Bladder microvascular endothelial cell (primary cell): Measurements from ENCODE around the gene SYT11. TPM values are rescaled to one million over a fixed set of nuclear protein-coding genes. Genes with fewer than 3 reads are reported as not detected.

ENCODE experiments used
- total RNA-seq: library from RNA; depleted of rRNA; stranded (reverse); fragments of >200 nt; gene quantifications from 2 replicates; pipeline ENCODE4 v1.2.3, GENCODE V29; 2014

Gene SYT11
- 25.9 and 59.6 TPM in 2 replicates for total RNA-seq

DNA sequence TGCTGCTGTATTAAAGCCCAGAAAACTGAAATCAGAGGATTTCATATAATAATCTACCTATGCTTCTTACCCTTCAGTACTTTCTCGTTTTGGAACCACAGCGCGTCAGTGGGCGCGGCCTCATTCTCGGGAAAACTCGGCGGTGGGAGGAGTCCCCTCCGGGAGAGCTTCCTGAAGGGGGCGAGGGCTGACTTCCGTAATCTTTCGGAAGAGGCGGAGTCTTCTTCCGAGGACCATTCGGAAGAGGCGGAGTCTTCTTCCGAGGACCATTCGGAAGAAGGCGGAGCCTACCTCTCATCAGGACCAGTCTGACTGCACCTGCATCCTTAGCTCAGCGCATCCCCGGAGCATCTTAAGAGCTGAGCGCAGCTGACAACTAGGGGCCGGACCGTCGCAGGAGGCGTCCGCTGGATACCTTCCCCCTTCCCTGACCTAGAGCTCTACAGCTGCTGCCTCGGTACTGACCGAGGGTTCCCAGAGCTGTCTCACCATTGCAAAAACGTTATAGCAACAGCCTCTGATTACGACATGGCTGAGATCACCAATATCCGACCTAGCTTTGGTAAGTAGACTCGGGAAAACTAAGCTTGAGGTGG lies at the start of gene SYT11:
Gene SYT11 (plus strand): TSS at position 334 of the 596 bp plus-strand sequence. CDS start 195 bp downstream, at position 529.

DNA sequence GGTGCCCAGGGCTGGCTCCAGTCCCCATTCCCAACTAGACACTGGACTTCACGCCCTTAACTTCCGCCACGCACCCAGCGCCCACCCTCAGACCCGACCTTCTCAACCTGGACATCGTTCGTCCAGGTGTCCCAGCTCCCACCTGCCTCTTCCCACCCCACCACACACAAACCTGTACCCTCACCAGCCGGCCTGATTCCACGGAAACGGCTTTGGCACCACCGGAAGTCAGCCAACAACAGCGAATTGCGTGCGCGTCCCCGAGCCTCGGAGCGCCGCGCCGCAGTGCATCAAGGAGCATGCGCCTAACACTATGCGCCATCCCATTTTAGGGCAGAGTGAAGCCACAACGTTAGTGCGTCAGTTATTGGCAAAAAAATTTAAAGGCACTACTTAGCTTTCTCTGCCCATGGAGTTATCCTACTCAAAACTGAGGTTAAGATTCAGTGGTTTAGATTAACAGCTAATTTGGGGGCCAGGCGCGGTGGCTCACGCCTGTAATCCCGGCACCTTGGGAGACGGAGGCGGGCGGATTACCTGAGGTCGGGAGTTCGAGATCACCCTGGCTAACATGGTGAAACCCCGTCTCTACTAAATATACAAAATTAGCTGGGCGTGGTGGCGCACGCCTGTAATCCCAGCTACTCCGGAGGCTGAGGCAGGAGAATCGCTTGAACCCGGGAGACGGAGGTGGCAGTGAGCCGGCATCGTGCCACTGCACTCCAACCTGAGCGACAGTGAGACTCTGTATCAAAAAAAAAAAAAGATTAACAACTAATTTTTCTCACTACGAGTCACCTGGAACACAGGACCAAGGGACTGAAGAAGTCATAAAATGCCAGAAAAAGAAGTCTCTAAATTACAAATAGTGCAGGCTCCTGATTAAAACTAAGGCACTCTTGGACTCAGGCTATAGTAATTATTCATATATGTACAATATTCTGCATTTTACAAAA lies 2.1 kb upstream of the SYT11 start, which contains the start of gene GON4L:
Gene GON4L (minus strand): TSS at position 240 of the 956 bp plus-strand sequence. CDS start 3,434 bp downstream, outside the sequence.

GRCh38 chr1:155911156-155912055 lies 52.0 kb downstream of the SYT11 start, which contains the start of gene RIT1:
Gene RIT1, minus strand, starts transcription at chr1:155911349. Its CDS starts 588 bp downstream, at chr1:155910761.

GRCh38 chr1:155934097-155934935 lies 74.9 kb downstream of the SYT11 start, which contains the start of gene KHDC4:
Gene KHDC4, minus strand, starts transcription at chr1:155934413. Its CDS starts 40 bp downstream, at chr1:155934373.

Other genes with a start within 250 kb of the SYT11 start
- gene MSTO1, start 249.3 kb upstream of the SYT11 start, total RNA-seq, result 17.8 and 35.4 TPM in 2 replicates
- gene YY1AP1, start 170.8 kb upstream of the SYT11 start, total RNA-seq, result 34.0 and 63.6 TPM in 2 replicates
- 35.5 and 50.4 TPM in 2 replicates for gene DAP3, start 170.5 kb upstream of the SYT11 start, total RNA-seq
- 19.3 and 50.1 TPM in 2 replicates for gene GON4L, start 2.4 kb upstream of the SYT11 start, total RNA-seq
- gene RIT1, start 51.8 kb downstream of the SYT11 start, total RNA-seq, result 25.3 and 54.9 TPM in 2 replicates
- gene KHDC4, start 74.8 kb downstream of the SYT11 start, total RNA-seq, result 12.6 and 32.9 TPM in 2 replicates
- 0.06 and 0.16 TPM in 2 replicates for gene RXFP4, start 82.1 kb downstream of the SYT11 start, total RNA-seq
- gene ARHGEF2, start 119.0 kb downstream of the SYT11 start, total RNA-seq, result 93.6 and 138 TPM in 2 replicates
- 264 and 295 TPM in 2 replicates for gene SSR2, start 161.4 kb downstream of the SYT11 start, total RNA-seq
- 10.5 and 22.0 TPM in 2 replicates for gene UBQLN4, start 194.2 kb downstream of the SYT11 start, total RNA-seq
- gene LAMTOR2, start 195.2 kb downstream of the SYT11 start, total RNA-seq, result 55.0 and 88.2 TPM in 2 replicates
- 0.13 TPM in 1 of 2 replicates, not detected in the other for gene RAB25, start 201.6 kb downstream of the SYT11 start, total RNA-seq
- 2.4 and 12.2 TPM in 2 replicates for gene MEX3A, start 222.9 kb downstream of the SYT11 start, total RNA-seq